DMS153 (cell line): ENCODE measurements around the gene DTNB.

Experiments used
- DNase-seq: peaks from one replicate; lab custom pipeline; 2025; lab: John Stamatoyannopoulos, UW

DTNB gene

GRCh38 chr2:25454824-25455611 lies 218.4 kb downstream of the DTNB start:
- no peak for DNase-seq

GRCh38 chr2:25453199-25453905 lies 220.0 kb downstream of the DTNB start:
- no peak for DNase-seq

GRCh38 chr2:25448808-25449207 lies 224.6 kb downstream of the DTNB start:
- no peak for DNase-seq

GRCh38 chr2:25447018-25447417 lies 226.4 kb downstream of the DTNB start:
- DNase-seq = no peak

- no peak for DNase-seq
These were observed 227.3 kb downstream of the DTNB start for GRCh38 chr2:25446122-25446521.

GRCh38 chr2:25445464-25445863 lies 227.9 kb downstream of the DTNB start:
- DNase-seq = no peak

DNA sequence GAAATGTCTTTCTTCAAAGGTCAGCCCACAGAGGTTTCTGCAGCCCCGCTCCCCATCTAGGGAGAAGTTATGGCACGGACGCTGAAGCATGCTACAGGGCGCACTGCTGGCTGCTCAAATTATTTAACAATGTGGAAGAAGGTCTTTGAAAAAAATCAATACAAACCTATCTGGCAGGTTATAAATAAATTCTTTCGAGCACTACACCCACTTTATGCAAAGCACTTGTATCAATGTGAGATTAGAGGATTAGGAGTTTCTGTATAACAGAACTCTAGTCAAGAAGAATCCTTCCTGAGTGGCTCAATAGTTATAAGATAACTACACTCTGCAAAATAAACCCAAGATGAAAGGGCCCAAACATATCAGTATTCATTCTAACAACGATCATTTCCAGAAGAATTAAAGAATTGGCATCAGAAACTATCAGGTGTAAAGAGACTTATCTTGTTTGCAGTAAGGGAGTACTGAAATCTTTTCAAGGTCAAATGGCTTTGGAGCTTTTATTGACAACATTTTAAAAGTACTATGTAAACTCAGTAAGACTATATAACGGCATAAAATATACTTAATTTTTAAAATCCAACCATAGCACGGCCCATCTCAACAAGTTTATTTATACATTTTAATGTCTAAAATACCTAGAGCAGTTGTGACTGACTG lies 228.6 kb downstream of the DTNB start:
- no peak for DNase-seq

DNA sequence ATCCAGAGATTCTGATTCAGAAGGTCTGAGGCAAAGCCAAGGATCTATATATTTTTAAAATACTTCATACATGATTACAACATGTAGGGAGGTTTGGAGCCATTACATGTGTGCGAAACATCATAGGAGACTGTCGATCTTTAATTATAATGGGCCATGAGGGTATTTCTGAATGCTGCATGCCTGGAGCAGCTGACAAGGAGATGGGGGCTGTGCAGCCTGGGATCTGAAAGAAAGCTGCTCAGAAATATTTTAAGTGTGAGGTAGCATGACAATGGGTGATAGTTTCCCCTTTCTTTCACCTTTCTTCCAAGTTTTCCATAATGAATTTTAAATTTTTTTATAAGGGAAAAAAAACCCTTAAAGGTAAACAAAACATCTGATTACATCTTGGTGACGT lies 229.6 kb downstream of the DTNB start:
- no peak for DNase-seq

GRCh38 chr2:25441353-25441752 lies 232.0 kb downstream of the DTNB start:
- no peak for DNase-seq

DNA sequence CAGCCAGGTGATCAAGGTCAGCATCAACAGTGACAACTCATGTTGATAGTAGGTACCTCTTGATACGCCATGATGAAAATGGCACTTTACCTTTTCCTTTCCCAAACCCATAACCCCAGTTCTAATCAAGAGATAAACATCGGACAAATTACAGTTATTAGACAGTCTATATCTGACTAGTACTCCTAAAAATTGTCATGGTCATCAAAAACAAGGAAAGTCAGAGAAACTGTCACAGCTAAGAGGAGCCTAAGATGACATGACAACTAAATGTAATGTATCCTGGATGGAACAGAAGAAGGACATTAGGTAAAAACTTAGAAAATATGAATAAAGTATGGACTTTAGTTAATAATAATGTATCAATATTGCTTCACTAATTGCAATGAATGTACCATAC lies 234.6 kb downstream of the DTNB start:
- no peak for DNase-seq

- no peak for DNase-seq
These were observed 235.3 kb downstream of the DTNB start for GRCh38 chr2:25437881-25438662.

DNA sequence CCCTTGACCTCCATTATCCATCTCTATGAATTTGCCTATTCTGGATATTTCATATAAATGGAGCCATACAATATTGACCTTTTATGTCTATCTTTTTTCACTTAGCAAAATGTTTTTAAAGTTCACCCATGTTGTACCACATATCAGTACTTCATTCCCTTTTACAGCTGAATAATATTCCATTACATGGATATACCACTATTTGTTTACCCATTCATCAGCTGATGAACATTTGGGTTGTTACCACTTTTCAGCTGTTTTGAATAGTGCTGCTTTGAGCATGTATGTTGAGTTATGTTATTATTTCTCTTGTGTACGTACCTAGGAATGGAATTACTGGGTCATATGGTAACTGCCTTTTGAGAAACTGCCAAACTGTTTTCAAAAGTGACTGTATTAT lies 238.0 kb downstream of the DTNB start:
- no peak for DNase-seq

DNA sequence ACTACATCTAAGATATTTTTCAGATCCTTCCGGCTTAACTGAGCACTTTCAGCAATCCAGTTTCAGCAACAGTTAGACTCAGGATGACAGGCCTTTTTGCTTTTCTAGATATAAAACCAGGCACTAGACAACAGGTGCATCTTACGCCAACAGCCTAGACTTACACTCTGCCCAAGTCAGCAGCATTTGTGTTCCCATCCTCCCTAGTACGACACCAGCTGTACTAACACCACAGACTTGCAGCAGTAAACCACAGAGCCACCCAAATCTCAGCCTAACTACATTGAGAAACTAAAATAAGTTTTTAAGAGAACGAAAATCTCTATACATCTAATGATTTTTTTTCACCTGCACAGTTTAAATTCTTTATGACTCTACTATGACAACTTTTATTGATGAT lies 241.8 kb downstream of the DTNB start:
- no peak for DNase-seq

DNA sequence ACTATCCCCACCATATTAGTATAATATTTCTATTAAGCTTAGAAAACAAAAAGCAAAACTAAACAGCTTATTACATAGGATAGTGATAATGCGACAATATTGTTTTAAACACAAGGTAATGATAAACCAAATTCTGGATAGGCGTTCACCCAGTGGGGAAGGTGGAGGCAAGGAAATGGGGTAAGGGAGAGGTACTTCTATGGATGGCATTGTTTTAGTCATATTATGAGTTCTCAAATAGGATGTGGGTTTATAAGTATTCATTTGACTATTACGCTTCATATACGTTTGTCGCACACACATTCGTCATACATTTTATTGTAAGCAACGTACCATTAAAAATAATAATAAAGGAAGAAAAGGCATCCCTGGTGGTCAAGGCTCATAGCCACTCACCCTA lies 242.8 kb downstream of the DTNB start:
- no peak for DNase-seq

DNA sequence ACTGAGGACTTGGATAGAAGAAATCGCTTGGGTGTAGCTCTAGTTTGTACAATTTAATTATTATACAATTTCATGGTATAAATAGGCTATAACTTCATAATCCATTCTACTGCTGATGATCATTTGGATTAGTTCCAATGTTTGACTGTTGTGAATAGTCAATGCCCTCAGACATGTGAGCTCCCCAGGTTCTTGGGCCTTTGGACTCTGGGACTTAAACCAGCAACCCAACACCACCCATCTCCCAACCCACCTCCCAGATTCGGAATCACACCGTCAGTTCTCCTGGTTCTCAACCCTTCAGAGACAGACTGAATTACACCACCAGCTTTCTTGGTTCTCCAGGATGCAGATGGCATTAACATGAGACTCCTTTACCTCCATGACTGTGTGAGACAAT lies 247.1 kb downstream of the DTNB start:
- no peak for DNase-seq

- DNase-seq = no peak
These were observed 248.8 kb downstream of the DTNB start for GRCh38 chr2:25424426-25425028.

DNA sequence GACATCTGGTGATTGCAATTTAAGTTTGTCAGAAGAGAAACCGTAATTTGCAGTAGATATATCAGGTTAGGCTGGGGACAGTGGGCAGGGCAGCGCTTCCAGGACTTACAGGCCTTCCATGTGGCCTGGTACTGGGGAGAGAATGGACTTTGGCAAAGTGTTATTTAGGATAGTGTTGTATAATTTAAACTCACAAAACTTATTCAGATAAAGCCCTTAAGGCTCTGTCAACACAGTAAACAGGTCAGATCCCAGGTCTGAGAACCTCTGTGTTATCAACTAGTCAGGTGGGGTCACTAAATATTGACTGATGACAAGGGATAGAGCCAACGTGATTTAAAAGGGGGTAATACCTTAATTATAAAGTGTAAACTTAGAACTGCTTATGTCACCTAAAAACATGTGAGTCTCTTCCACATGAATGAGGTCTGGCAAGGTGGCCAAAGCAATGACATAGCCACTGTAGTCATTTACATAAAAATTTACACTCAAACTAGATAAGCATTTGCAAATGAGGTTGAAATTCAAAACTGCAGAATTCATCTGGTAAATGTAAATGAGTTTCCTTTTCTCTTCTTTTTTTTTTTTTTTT lies 251.5 kb downstream of the DTNB start:
- DNase-seq = no peak

DNA sequence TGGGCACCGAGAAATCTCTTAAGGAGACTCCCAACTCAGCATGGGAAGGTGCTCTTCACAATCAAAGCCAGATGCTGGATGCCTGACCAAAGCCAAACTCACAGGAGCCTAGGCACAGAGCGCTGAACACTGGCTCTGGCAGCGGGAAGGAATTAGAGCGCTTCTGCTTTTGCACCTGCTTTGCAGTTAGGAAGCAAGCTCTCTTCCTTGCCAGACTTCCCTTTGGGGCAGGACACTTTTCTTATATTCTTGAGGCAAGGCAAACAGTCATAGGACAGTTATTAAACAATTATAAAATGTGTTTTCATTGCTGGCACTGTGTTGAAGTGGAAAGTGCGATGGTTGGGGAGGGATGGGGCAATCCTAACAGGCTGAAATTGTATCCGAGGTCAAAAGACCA lies 252.1 kb downstream of the DTNB start:
- DNase-seq = no peak

- no peak for DNase-seq
These were observed 252.5 kb downstream of the DTNB start for GRCh38 chr2:25420820-25421237.

DNA sequence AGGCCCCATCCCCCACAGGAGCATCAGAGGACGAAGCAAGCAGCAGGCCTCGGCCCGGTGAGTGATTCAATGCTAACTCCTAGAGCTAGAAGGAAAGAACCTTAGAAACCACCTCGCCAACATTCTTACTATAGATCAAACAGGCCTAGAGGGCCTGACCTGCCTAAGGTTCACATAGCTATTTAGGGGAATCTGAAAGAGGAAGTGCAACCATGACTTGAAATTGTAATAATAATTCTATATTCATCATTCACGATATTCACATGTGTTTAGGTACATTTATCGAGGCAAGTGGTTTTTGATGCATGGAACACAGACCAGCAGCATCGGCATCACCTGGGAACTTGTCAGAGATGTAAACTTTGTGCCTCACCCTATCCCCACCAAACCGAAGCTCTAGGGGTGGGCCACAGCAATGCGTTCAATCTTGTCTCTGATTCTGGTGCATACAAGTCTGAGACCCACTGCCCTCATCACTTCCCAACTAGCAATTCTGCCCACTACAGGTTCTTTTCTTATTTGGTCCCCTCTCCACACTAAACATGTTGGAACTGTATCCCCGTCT lies 253.6 kb downstream of the DTNB start:
- no peak for DNase-seq
